ENCODE results near the gene CBX8. TPM values are rescaled to one million over a fixed set of nuclear protein-coding genes. Genes with fewer than 3 reads are reported as not detected.

Gene CBX8
- total RNA-seq, 2 donors from 2014 or later: 1.6 to 1.8 TPM

DNA sequence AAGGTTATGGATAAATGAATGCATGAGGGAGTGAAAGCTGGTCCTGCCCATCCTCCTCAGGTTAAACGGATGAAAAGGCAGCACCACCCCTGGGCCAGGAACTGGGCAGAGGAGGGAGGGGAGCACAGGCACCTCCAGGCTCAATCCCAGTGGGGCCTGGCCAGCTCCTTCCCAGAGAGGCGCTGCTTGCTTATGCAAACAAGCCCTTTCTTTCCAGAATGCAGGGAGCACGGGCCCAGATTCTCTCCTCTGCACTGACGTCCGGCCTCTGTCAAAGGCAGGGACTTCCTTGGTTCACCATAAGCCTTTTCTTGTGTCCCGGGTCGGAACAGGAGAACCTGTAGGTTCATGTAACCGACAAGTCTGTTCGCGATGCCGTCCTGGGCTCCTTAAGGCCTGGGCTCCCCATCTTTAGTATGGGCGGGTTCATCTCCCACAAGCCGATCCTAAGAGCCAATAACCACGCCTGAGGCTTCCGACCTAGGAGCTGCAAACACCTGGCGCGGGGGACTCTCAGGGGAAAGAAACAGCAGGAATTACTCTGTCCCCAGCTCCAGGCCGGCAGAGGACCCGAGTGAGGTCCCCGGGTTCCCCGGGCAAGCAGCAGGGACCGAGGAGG is 49.9 kb downstream of the CBX8 start:
- ATAC-seq (no peak), DNase-seq (no peak)
- Histone ChIP-seq H3K36me3 (replicated peaks in 1 of 2; ENCODE audit: insufficient read depth in 1 of 2, low read depth in 2 of 2) (no peaks in the 10 kb centered on the region), H3K4me3 (no peak overlapping the region), H3K27ac (no peak overlapping the region), H3K27me3 (peaks cover 0 to 14% of the 10 kb centered on the region in 2 donors), H3K4me1 (peaks cover 12% of the 10 kb centered on the region), H3K9me3 (no peaks in the 10 kb centered on the region)
- intact Hi-C loops (cut with DNase I): loop anchor here (10.0 kb wide), 1 partner anchor 238 kb away; no protein-coding TSS in a partner anchor
- 30 to 45% methylated on average over 5 to 21 of the region's 22 CpGs for WGBS, 2 donors
- TF ChIP-seq, protein P1, sequence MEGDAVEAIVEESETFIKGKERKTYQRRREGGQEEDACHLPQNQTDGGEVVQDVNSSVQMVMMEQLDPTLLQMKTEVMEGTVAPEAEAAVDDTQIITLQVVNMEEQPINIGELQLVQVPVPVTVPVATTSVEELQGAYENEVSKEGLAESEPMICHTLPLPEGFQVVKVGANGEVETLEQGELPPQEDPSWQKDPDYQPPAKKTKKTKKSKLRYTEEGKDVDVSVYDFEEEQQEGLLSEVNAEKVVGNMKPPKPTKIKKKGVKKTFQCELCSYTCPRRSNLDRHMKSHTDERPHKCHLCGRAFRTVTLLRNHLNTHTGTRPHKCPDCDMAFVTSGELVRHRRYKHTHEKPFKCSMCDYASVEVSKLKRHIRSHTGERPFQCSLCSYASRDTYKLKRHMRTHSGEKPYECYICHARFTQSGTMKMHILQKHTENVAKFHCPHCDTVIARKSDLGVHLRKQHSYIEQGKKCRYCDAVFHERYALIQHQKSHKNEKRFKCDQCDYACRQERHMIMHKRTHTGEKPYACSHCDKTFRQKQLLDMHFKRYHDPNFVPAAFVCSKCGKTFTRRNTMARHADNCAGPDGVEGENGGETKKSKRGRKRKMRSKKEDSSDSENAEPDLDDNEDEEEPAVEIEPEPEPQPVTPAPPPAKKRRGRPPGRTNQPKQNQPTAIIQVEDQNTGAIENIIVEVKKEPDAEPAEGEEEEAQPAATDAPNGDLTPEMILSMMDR (IDR thresholded peaks at IDR 0.05): no peak

DNA sequence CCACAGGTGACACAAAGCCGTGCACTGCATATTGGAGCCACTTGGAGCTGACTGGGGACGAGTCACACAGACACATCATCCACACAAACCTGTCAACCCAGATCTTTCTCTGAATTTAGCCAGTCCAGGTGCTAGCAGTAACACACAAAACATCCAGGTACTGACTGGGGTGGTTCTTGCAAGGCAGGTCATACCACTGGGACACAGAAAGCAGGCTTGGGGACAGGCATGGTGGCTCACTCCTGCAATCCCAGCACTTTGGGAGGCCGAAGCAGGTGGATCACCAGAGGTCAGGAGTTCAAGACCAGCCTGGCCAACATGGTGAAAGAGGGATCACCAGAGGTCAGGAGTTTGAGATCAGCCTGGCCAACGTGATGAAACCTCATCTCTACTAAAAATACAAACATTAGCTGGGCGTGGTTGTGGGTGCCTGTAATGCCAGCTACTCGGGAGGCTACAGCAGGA is 51.2 kb downstream of the CBX8 start:
- DNase-seq: no peak
- H3K4me1 ChIP-seq: peaks cover 24% of the 10 kb centered on the region
- no peak for ATAC-seq
- H3K4me3 ChIP-seq: no peak overlapping the region
- intact Hi-C loops (cut with DNase I): loop anchor here (10.0 kb wide), 1 partner anchor 239 kb away; no protein-coding TSS in a partner anchor
- TF ChIP-seq POLR2A (IDR thresholded peaks at IDR 0.05): no peak
- TF ChIP-seq, protein P1 (IDR thresholded peaks at IDR 0.05): no peak
- no peaks in the 10 kb centered on the region for H3K9me3 ChIP-seq
- H3K27ac ChIP-seq: no peak overlapping the region
- peaks cover 0 to 14% of the 10 kb centered on the region in 2 donors for H3K27me3 ChIP-seq
- 30 to 44% methylated on average over 6 of the region's 6 CpGs for WGBS, 2 donors
- H3K36me3 ChIP-seq (replicated peaks in 1 of 2; ENCODE audit: insufficient read depth in 1 of 2, low read depth in 2 of 2): no peaks in the 10 kb centered on the region

DNA sequence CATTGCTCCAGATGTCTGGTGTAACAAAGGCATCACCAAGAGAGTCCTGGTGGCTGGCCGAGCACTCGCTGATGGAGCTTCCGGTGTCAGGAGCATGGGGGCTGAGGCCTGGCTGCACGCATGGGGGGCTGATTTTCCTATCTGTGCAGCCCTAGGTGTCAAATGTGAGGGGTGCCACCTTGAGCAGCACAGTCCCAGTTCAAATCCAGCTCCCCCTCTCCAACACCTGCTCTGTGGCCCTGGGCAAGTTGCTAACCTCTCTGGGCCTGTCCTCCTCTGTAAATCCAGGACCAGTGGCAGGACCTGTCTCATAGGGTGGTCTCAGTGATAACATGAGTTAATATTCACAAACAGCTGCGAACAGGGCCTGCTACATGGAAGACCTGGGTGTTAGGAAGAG is 53.3 kb downstream of the CBX8 start:
- no peak overlapping the region for H3K27ac ChIP-seq
- no peak overlapping the region for H3K4me3 ChIP-seq
- DNase-seq (no peak), ATAC-seq (no peak)
- H3K27me3 ChIP-seq: peaks cover 0 to 13% of the 10 kb centered on the region in 2 donors
- intact Hi-C loops (cut with DNase I): loop anchor here (10.0 kb wide), 1 partner anchor 241 kb away; no protein-coding TSS in a partner anchor
- H3K9me3 ChIP-seq: no peaks in the 10 kb centered on the region
- H3K4me1 ChIP-seq: peaks cover 44% of the 10 kb centered on the region
- H3K36me3 ChIP-seq (replicated peaks in 1 of 2; ENCODE audit: insufficient read depth in 1 of 2, low read depth in 2 of 2): no peaks in the 10 kb centered on the region
- 73 to 87% methylated on average over 5 of the region's 5 CpGs for WGBS, 2 donors
- TF ChIP-seq, protein P1 (IDR thresholded peaks at IDR 0.05): no peak
- no peak for TF ChIP-seq POLR2A (IDR thresholded peaks at IDR 0.05)

DNA sequence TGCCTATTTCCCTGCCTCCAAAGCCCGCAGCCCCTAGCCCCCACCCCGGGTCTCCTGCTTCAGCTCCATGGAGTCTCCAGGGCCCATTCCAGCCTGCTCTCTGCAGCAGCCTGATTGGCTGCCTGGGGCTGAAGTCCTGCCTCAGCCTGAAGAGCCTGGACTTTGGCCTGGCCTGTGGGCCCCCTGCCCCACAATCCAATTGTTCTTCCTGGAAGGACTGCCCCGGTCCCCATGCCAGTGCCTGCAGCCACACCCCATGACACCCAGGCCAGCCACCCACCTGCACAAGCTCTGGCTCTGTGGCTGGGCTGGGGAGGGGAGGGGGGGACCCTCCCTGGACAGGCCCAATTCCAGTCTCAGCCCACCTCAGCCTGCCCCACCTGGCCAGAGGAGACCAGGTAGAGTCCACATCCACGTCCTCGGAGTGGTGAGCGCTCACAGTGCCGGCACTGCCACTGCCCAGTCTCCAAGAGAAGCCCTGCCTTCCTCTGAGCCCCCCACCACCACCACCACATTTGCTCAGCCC is 53.9 kb downstream of the CBX8 start:
- no peak overlapping the region for H3K27ac ChIP-seq
- H3K27me3 ChIP-seq: peaks cover 0 to 7% of the 10 kb centered on the region in 2 donors
- TF ChIP-seq, protein P1 (IDR thresholded peaks at IDR 0.05): no peak
- TF ChIP-seq POLR2A (IDR thresholded peaks at IDR 0.05): no peak
- H3K36me3 ChIP-seq (replicated peaks in 1 of 2; ENCODE audit: insufficient read depth in 1 of 2, low read depth in 2 of 2): no peaks in the 10 kb centered on the region
- no peaks in the 10 kb centered on the region for H3K9me3 ChIP-seq
- H3K4me1 ChIP-seq: peaks cover 45% of the 10 kb centered on the region
- no peak overlapping the region for H3K4me3 ChIP-seq
- 86 to 90% methylated on average over 7 of the region's 7 CpGs for WGBS, 2 donors
- intact Hi-C loops (cut with DNase I): loop anchor here (10.0 kb wide), 1 partner anchor 242 kb away; no protein-coding TSS in a partner anchor
- ATAC-seq (no peak), DNase-seq (no peak)

Data from body of pancreas (tissue), 4 donors.